HL-60 (cell line): ENCODE data around the gene COL4A4.

ENCODE experiments used
- POLR2AphosphoS5 ChIP-seq: IDR thresholded peaks from 2 replicates; pipeline ENCODE4 v1.6.1; 2012; ENCODE audit warnings: low read depth
- REST ChIP-seq: IDR thresholded peaks from 2 replicates; pipeline ENCODE4 v1.6.1; 2012; ENCODE audit warnings: low read depth; ENCODE audit not compliant: insufficient replicate concordance
- SPI1 ChIP-seq: IDR thresholded peaks from 2 replicates; pipeline ENCODE4 v1.6.1; 2012; ENCODE audit warnings: low read depth, mild to moderate bottlenecking, borderline replicate concordance
- TF ChIP-seq, protein P1 (sequence below): IDR thresholded peaks from one replicate; pipeline ENCODE4 v1.5.1; 2011; ENCODE audit warnings: low read length, control low read depth, inconsistent platforms; ENCODE audit not compliant: insufficient read depth

GRCh38 chr2:227082286-227082685 lies 81.7 kb downstream of the COL4A4 start:
- TF ChIP-seq, protein P1, sequence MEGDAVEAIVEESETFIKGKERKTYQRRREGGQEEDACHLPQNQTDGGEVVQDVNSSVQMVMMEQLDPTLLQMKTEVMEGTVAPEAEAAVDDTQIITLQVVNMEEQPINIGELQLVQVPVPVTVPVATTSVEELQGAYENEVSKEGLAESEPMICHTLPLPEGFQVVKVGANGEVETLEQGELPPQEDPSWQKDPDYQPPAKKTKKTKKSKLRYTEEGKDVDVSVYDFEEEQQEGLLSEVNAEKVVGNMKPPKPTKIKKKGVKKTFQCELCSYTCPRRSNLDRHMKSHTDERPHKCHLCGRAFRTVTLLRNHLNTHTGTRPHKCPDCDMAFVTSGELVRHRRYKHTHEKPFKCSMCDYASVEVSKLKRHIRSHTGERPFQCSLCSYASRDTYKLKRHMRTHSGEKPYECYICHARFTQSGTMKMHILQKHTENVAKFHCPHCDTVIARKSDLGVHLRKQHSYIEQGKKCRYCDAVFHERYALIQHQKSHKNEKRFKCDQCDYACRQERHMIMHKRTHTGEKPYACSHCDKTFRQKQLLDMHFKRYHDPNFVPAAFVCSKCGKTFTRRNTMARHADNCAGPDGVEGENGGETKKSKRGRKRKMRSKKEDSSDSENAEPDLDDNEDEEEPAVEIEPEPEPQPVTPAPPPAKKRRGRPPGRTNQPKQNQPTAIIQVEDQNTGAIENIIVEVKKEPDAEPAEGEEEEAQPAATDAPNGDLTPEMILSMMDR = no peak
- TF ChIP-seq POLR2AphosphoS5 (no peak), SPI1 (no peak), REST (no peak)
